GM19324 (cell line): Measurements from ENCODE around the gene GBA2.

Experiments
- ATAC-seq: cut with Tn5 transposase; IDR thresholded peaks from one replicate; pipeline ENCODE4 v1.9.1; 2021; ENCODE audit warnings: mild to moderate bottlenecking, moderate library complexity; ENCODE audit not compliant: unreplicated experiment, low FRiP score

GBA2 gene

DNA sequence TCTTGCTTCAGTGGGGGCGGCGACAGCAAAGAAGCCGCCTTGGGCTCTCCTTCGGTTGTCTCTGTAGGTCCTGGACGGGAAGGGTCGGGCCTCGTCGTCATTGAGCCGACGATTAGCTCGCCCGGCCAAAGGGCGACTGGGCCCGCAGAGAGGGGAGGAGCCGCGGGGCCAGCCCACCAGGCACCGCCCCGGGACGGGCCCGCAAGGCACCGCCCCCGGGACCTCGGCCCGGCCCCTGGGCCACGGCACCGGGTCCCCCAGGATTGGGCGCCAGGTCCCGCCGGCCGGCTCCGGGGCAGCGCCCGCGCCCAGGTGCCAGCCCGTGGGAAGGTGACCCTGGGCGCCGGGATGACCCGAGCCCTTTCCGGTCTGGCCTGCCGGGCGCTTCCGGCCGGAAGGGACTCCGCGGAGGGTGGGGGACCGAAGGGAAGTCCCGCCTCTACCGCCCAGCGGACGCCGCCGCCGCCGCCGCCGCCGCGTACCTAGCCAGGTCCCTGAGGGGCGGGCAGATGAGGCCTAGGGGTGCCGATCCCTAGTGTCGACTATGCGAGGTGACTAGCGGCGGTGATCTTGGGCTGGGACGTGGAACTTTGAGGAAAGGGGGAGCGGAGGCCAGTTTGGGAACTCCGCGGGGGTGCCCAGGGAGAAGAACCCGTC lies at the start of gene GBA2, which contains the start of gene RGP1:
Gene GBA2 (minus strand): TSS at position 371 of the 657 bp plus-strand sequence. CDS start 524 bp downstream, outside the sequence.
Gene RGP1 (plus strand): TSS at position 430 of the 657 bp plus-strand sequence. CDS start 469 bp downstream, outside the sequence.
- peak; percentile 78 for ATAC-seq

DNA sequence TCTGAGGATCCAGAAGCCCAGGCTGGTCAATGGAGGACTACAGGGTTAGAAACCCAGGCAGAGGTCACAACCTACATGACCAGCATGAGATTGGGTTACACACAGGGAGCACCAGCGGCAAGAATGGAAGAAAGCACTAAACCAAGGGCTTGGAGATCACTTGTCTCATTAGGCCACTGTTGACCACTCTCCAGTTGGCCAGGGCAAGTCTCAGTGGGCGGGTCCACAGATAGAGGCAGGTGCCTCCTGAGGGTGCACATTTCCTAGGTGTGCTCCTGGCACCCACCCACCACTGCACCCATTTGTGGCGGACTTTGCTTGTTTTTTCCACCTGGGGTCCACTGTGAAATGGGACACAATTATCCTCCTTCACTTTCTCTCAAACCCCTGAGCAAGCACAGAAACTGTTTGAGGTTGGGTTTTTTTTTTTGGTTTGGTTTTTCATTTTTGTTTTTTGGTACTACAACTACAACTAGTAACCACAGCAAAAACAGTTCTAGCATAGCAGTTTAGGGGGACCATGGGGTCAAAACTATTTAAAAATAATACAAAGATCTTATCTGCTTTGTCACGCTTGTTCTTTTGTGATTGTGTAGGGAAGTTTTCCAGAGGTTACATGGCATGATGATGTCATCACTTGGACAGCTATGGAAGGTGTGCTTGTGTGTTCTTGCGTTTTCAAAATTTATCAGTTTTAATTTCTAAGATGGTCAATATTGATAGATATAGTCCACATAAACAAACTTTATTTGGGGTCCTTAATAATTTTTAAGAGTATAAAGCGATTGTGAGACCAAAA lies 48.5 kb upstream of the GBA2 start:
- ATAC-seq: no peak

DNA sequence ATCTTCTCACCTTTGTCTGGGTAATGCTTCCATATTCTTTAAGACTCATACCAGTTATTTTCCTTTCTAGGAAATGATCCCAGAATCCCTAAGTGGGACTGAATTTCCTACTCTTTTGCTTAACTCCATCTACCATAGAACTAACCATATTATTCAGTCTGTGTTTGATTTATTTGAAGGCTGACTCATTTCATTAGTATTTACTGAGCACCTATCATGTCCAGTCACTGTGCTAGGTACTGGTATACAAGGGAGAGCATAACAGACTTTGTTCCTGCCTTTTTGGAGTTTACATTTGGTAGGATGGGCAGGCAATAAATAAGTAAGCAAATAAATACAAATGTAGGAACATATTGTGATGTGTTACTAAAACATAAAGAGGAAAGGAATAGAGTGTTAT lies 46.7 kb upstream of the GBA2 start:
- no peak for ATAC-seq

DNA sequence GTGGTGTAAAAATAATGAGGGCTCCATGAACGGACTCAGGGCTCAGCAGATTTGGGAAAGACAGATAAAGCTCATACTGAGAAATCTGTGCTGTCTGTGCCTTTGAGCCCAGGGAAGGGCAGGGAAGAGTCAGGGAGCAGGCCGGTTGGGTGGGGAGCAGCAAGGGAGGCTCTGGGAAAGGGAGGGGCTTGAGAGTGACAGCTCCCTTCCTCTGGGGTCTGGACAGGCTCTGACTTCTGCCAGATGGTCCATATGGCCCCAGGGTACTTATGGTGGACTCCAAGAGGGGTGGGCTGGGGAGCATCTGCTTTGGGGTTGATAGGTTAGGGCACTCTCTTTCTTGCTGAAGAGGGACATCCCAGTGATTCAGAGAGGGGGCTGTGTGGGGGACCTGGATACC lies 44.4 kb upstream of the GBA2 start:
- no peak for ATAC-seq

DNA sequence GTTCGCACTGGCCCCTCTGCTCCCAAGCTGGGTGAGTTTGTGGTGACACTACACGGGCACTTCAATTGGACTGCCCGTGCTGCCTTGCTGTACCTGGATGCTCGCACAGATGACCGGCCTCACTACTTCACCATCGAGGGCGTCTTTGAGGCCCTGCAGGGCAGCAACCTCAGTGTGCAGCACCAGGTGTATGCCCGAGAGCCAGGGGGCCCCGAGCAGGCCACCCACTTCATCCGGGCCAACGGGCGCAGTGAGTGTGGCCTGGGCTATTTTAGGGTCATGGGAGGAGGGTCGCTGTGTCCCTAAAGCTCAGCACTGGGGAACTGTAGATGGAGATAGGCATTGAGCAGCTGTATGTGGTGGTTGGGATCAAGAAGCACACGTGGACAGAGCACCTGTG lies 43.8 kb upstream of the GBA2 start:
- no peak for ATAC-seq

DNA sequence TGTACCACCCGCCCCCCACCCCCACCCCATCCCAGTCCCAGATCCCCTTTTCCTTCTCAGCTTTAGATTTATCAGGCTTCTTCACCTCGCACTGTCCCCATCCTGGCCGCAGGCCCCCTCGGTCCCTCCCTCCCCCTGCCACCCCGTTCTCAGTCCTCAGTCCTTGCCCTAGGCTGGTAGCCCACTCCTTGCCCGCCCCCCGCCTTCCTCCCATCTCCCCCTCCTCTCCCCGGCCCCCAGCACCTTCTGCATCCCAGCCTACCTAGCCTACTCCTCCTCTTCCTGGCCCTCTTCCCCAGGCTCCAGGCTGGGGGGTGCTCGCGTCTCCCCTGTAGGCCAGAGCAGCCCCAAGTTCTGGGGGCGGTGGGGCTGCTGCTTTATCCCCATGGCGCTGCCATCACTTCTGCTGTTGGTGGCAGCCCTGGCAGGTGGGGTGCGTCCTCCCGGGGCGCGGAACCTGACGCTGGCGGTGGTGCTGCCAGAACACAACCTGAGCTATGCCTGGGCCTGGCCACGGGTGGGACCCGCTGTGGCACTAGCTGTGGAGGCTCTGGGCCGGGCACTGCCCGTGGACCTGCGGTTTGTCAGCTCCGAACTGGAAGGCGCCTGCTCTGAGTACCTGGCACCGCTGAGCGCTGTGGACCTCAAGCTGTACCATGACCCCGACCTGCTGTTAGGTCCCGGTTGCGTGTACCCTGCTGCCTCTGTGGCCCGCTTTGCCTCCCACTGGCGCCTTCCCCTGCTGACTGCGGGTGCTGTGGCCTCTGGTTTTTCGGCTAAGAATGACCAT lies 43.2 kb upstream of the GBA2 start:
- ATAC-seq: no peak

DNA sequence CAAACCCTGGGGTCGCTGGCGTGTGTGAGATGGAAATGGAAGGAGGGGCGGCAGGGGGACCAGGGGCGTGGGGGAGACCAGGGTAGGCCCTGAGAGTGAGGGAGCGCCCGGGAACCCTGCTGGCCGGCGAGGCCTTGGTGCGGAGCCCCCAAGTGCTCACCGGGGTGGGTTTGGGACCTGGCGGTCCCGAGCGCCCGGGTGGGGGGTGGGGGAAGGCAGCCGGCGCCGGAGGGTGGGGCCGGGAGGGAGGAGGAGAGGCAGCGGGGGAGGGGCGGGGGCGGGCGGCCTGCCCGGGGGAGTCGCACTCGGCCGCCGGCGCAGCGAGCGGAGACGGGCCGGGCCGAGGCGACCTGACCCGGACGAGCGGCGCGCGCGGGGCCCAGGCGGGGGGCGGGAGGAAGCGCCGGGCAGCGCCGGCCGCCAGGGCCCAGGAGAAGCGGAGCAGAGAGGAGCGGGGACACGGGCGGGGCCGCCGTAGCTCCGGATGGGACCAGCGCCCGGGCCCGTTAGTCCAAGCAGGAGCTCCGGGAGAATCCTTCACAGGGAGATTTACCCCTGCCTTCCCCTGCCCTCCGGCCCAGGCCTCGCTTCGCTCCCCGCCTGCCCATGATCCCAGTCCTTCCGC lies 42.4 kb upstream of the GBA2 start, which contains the start of gene NPR2:
Gene NPR2 (plus strand): TSS at position 295 of the 625 bp plus-strand sequence. CDS start 818 bp downstream, outside the sequence.
- ATAC-seq: no peak

DNA sequence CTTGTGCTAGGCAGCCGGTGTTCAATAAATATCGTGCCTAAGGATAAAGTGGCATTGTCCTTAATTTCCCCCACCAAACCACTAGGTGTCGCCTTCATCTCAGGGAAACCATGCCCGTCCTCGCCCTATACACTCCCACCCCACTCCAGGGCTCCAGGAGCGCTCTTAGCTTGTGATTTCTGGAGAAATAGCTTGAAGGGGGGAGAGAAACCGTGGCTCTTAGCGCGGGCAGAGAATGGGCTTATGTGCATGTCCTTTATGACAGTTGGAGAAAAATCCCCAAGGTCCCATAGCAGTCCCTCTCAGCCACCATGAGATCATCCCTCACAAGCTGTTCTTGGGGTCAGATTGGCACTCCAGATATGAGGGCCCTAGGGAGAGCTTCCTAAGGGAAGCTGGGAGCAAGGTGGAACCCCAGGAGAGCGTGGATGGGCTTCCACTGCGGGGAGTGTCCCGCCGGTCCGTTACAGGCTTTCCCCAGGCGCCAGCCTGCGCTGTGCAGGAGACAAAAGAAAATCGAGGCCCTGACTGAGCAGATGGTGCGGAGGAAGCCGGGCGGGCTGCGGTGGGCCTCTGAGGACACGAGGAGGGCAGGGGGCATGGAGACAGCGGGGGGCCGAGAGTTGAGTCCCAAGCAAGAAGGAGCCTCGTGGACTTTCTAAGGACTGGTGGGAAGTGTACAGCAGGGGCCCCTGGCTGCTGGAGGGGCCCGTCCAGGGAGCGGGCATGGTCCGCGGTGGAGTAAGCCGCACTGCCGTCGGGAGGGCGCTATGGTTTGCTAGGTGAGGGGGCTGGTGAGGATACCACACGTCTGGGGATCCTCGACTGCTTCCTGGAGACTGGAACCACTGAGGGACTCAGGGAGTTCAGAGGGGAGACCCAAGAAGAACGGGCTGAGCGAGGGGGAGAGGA lies 41.6 kb upstream of the GBA2 start:
- no peak for ATAC-seq

DNA sequence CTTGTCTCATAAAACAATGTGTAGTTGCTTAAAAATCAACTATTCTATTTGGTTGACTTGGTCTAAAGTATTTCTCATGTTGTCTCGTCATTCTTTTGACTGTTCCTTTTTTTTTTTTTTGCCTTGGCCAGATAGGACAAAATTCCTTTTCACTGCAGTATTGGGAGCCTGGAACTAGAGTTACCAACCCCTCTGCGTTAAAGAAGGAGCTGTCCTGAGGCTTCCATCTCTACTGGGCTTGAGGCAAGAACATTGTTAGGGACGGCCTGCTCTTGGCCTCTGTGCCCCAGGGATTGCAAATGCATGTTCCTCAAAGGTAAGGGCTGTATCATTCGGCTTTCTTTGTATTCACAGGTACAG lies 41.0 kb upstream of the GBA2 start:
- no peak for ATAC-seq

DNA sequence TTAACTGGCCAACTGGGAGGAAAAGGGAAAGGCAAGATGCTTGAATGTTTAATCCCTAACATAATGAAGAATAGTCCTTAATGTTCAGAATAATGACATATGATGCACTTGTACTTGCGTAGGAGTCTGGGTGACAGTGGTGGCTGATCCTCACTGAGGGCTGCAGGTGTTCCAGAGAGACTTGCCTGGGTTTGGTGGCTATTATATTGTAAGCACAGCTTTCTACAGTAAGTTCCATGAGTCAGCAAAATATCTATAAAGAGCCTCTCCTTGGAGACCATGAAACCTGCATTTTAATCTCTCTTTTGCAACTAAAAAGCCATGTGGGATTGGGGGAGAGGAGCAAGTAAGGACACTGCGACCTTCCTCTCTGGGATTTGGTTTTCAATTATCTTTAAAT lies 40.5 kb upstream of the GBA2 start:
- ATAC-seq: no peak

DNA sequence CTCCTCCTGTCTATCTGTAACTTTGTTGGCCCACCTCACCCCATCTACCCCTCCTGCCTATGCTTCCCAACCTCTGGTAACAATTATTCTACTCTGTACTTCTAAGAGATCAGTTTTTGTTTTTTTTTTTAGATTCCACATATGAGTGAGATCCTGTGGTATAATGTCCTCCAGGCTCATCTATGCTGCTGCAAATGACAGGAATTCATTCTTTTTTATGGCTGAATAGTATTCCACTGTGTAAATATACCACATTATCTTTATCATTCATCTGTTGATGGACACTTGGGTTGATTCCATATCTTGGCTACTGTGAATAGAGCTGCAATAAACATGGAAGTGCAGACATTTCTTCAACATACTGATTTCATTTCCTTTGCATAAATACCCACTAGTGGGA lies 34.4 kb upstream of the GBA2 start:
- no peak for ATAC-seq

DNA sequence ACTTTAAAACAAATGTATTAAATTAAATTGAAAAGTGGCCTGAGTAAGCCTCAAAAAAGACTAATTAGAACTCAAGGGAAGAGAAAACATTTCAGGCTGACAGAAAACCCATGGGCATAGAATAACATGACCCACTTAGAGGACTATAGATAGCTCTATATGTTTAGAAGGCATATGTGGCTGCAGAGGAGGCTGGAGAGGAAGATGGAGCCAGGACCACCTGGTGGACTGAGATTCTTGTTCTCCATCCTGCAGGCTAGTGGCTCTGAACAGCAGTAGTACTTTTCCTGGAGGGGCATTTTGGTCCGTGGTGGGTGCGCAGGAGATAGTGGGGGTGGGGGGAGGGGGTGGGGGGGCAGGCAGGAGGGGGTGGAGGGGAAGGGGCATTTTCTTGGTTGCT lies 32.0 kb upstream of the GBA2 start:
- no peak for ATAC-seq

DNA sequence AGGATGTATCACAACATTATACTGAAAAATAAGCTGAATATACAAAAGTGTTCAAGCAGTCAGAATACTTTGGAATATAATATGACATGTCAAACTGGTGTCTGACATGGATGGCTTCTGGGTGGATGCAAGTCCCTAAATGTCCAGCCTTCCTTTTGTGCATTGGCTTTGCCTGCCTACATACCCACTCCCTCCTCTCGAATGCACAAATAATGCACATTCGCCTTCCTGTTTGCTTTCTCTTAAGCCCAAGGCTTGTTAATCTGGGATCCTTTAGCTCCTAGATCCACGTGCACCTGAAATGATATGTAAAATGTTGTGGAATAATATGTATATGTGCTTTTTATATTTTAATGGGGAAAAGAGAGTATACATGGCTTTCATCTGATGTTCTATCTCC lies 29.5 kb upstream of the GBA2 start:
- ATAC-seq: no peak

DNA sequence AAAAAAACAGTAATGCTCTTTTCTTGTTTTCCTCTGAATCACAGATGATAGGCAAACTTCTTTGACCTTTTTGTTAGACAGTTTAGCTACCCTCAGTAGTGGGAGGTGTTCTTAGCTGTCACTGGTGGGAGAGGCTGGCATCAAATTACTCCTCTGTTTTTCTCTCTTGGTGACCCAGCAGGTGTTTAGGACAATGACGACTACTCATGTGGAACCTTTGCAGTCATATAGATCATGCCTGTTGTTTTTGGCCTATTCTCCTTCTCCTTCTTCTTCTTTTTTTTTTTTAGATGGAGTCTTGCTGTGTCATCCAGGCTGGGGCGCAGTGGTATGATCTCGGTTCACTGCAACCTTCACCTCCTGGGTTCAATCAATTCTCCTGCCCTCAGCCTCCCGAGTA lies 27.0 kb upstream of the GBA2 start:
- ATAC-seq: no peak

DNA sequence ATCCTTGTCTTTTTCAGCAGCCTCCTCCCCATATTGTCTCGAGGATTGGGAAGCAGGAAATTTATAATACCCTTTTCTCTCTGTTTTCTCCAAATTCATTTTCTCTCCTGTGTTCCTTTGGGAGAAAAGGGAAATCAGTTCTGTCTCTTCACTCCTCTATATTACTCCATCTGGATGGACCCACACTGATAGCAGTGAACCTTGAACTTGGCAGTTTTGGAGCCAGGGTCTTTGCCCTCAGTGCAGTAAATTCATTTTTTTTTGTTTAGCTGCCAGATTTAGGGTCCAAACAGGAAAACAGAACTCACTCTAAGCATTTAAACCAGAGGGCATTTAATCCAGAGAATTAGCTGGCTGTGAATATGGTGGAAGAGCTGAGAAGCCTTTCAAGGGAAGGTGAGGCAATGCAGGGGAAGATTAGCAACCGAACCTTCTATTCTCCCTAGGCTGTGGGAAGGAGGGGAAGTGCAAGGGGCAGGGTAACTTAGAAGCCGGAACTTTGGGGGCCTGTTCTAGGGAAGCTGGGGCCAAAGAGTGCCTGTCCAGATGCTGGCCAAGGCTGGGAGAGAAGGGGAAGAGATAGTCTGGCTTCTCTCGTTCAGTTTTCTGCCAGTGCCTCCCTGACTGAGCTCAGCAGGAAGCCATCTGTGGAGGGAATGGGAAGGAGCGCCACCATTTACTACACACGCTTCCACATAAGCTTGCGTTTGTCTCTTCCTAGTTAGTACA lies 26.0 kb upstream of the GBA2 start:
- ATAC-seq: no peak

DNA sequence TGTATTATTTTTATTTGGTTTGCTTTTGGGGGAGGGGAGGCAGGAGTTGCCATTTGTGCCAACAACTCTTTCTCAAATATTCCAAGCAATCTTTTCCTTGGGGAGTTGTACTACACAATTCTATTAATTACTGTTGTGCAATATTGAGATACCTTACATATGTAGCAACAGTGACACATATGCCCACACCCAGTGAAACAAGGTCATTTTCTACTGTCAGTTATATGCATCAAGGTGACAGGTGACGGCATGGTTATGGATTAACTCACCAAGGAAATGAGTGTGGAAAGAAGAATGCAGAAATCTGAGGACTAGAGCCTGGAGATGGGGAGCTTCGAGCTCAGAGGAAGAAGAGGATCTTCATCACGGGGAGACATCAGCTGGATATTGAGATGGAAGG lies 22.9 kb upstream of the GBA2 start:
- no peak for ATAC-seq

DNA sequence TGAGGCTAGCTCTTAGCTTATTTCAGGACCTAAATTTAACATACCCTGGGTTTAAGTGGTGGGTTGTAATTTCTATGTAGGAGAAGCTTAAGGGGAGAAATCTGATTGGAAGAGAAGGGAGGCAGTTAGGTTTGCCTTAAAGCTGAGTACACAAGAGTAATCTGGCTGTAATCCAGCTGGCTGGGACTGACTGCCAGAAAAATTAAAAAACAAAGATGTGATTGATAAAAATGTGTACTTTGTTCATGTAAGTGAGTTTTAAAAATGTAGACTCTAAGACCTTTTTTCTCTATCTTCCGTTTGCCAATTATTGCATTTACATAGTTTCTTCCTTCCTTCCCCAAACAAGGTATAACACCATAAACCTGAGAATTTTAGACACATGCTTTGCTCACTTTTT lies 22.5 kb upstream of the GBA2 start:
- ATAC-seq: no peak

DNA sequence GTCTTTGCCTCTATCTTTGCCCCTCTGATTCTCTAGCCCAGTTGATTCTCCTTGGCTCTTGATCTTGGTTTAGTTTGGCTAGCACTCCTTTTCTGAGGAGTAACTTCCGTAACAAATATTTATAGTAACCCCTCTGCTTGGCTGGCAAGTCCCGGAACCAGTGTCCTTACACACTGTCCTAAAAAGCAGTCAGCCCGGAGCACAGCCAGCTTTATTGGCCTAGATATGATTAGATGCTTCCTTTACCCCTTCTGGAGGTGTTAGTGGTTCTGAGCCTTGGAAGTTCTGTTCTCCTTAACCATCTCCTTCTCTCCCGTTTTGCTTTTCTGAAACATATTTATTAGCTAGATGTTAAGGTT lies 22.0 kb upstream of the GBA2 start:
- no peak for ATAC-seq

DNA sequence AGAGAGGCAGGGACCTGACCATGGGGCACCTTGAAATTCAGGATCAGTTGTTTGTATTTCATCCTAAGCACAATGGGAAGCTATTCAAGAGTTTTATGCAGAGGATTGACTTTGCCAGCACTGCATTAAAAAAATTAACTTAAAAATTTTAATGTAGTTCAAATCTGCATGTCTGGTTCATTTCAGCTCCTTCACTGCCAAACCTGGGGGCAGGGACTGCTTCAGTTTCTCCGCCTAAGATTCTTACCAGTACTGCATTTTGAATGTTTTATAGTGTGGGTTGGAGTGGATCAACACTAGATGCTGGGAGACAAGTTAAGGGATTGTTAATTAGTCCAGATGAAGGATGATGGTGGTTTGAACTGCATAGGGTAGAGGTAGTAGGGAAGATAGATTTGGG lies 20.7 kb upstream of the GBA2 start:
- ATAC-seq: no peak
